Mammary epithelial cell (primary cell): Measurements from ENCODE around the gene ANKRD33B.

Source experiments
- CTCF ChIP-seq, 2 donors: IDR thresholded peaks in 1 of 2; conservative IDR thresholded peaks in 1 of 2; 2 replicates each; pipeline ENCODE4 v1.5.1; 2011 to 2012; ENCODE audit warnings: inconsistent platforms in 2 of 2, low read length in 2 of 2, mild to moderate bottlenecking in 2 of 2, control low read depth in 1 of 2, low read depth in 1 of 2; ENCODE audit not compliant: insufficient read depth in 1 of 2; ENCODE audit errors: extremely low read depth in 1 of 2
- EZH2 ChIP-seq: IDR thresholded peaks from 2 replicates; pipeline ENCODE4 v1.6.1; 2012; ENCODE audit warnings: low read length, inconsistent platforms, borderline replicate concordance

- TF ChIP-seq EZH2 = no peak
- TF ChIP-seq CTCF (conservative IDR thresholded peaks at IDR 0.05 in 1 of 2, IDR thresholded peaks at IDR 0.05 in 1 of 2; ENCODE audit: extremely low read depth in 1 of 2, insufficient read depth in 1 of 2, low read depth in 1 of 2, low read length in 2 of 2) = no peak
Observed at GRCh38 chr5:10618311-10618710, 54.4 kb downstream of the ANKRD33B start.
